OCI-LY1 (cell line): ENCODE measurements around the gene CCPG1.

Experiments used
- EZH2 ChIP-seq: fragments of 200-600 bp; sonication (generic), shearing (Covaris generic); IDR thresholded peaks from 2 replicates; pipeline ENCODE4 v1.8.0; 2017; ENCODE audit warnings: borderline replicate concordance, mixed run types, mild to moderate bottlenecking, antibody characterized with exemption, low read length, moderate library complexity, mixed read lengths
- TF ChIP-seq, protein P1 (sequence below): fragments of 200-600 bp; sonication (generic), shearing (Covaris generic); IDR thresholded peaks from 2 replicates; pipeline ENCODE4 v1.5.1; 2017; ENCODE audit warnings: mild to moderate bottlenecking, antibody characterized with exemption, low read length, moderate library complexity, mixed read lengths

DNA sequence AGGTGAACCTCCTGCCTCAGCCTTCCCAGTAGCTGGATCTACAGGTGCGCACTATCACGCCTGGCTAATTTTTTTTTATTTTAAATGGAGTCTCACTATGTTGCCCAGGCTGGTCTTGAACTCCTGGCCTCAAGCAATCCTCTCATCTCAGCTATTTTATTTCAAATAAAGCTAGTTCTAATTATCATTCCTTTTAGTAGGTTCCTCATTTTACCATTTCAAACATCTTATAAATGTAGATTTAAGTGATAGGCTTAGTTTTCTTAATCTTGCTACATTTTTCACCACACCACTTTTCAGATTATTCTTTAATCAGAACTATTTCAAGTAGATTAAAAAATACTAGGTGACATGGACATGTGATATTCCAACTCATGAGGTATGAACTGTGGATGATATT lies 58.9 kb downstream of the CCPG1 start:
- TF ChIP-seq, protein P1, sequence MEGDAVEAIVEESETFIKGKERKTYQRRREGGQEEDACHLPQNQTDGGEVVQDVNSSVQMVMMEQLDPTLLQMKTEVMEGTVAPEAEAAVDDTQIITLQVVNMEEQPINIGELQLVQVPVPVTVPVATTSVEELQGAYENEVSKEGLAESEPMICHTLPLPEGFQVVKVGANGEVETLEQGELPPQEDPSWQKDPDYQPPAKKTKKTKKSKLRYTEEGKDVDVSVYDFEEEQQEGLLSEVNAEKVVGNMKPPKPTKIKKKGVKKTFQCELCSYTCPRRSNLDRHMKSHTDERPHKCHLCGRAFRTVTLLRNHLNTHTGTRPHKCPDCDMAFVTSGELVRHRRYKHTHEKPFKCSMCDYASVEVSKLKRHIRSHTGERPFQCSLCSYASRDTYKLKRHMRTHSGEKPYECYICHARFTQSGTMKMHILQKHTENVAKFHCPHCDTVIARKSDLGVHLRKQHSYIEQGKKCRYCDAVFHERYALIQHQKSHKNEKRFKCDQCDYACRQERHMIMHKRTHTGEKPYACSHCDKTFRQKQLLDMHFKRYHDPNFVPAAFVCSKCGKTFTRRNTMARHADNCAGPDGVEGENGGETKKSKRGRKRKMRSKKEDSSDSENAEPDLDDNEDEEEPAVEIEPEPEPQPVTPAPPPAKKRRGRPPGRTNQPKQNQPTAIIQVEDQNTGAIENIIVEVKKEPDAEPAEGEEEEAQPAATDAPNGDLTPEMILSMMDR = no peak
- TF ChIP-seq EZH2 = no peak
